K562 (cell line): Measurements from ENCODE around the gene RBFOX2. TPM values are rescaled to one million over a fixed set of nuclear protein-coding genes. Genes with fewer than 3 reads are reported as not detected.
"Not testable (repeated sequence)": the region's sequence is repeated elsewhere in the genome, so short reads cannot be mapped to it uniquely, and the experiment has no call there.

Source experiments
- ATAC-seq: fragments of 200-7000 bp; cut with Tn5 transposase; 3 replicates; pipeline ENCODE4 v1.9.1; 2020; ENCODE audit warnings: moderate library complexity
- BruUV-seq: library from RNA; stranded (reverse); fragments of 400-500 nt; replicated peaks from 2 replicates; lab custom pipeline; 2021; lab: Mats Ljungman, UMichigan
- CTCF ChIA-PET: fragments of 300-600 bp; formaldehyde crosslinking; extraction: SDS; loops from one replicate; lab custom pipeline; 2021; ENCODE audit warnings: low intra/inter-chr PET ratio; lab: Yijun Ruan, JAX
- POLR2A ChIA-PET: fragments of 300-600, 350-650 bp; sonication (Branson Sonifier 250); formaldehyde crosslinking; extraction: SDS; loops from one replicate; lab custom pipeline; 2021; ENCODE audit warnings: antibody characterized with exemption, inconsistent platforms; lab: Yijun Ruan, JAX
- DNase-seq, 4 experiments: peaks; one replicate each; pipeline versions ENCODE4 v3.0.0 to v3.0.0-alpha.2; 2011 to 2018; ENCODE audit warnings: low spot score in 3 of 4, mixed read lengths in 3 of 4; ENCODE audit errors: extremely low read depth in 1 of 4
- FAIRE-seq: peaks from 2 replicates; lab custom pipeline; 2011; peaks lifted over from hg19 to GRCh38; lab: Jason Lieb, UNC
- H2AFZ ChIP-seq: 2 replicates; pipeline ENCODE4 v1.6.0; 2011; ENCODE audit warnings: low read depth, low read length, control low read depth, inconsistent platforms
- H3K27ac ChIP-seq: fragments of 200-600 bp; 3 replicates; pipeline ENCODE4 v1.8.0; 2011; ENCODE audit warnings: low read depth, mild to moderate bottlenecking, control low read depth, inconsistent platforms, low read length, moderate library complexity, mixed read lengths; ENCODE audit errors: extremely low read depth
- H3K27me3 ChIP-seq, 2 experiments: fragments of 300-600 bp in 1 of 2; 2 replicates in 1 of 2; 3 replicates in 1 of 2; pipeline versions ENCODE4 v1.6.0 to v1.8.0; 2011; ENCODE audit warnings: inconsistent platforms in 2 of 2, low read length in 2 of 2, mild to moderate bottlenecking in 1 of 2, mixed read lengths in 1 of 2, moderate library complexity in 1 of 2; ENCODE audit not compliant: control insufficient read depth in 2 of 2, insufficient read depth in 2 of 2
- H3K36me3 ChIP-seq: fragments of 300-600 bp; 3 replicates; pipeline ENCODE4 v1.8.0; 2011; ENCODE audit warnings: mild to moderate bottlenecking, low read length, inconsistent platforms; ENCODE audit not compliant: control insufficient read depth, insufficient read depth
- H3K4me1 ChIP-seq, 2 experiments: fragments of 200-600 bp in 1 of 2; replicated peaks in 1 of 2; 2 replicates in 1 of 2; 3 replicates in 1 of 2; pipeline versions ENCODE4 v1.5.1 to v1.8.0; 2011; ENCODE audit warnings: inconsistent platforms in 2 of 2, low read length in 2 of 2, mild to moderate bottlenecking in 1 of 2, mixed read lengths in 1 of 2, moderate library complexity in 1 of 2; ENCODE audit not compliant: control insufficient read depth in 2 of 2, insufficient read depth in 2 of 2
- H3K4me2 ChIP-seq: 2 replicates; pipeline ENCODE4 v1.6.1; 2011; ENCODE audit warnings: low read length, control low read depth, inconsistent platforms, mixed read lengths; ENCODE audit not compliant: insufficient read depth
- H3K4me3 ChIP-seq: fragments of 200-600 bp; sonication (generic), shearing (Covaris generic); 2 replicates; pipeline ENCODE4 v1.5.1; 2016; ENCODE audit warnings: control low read depth, inconsistent platforms
- H3K79me2 ChIP-seq: fragments of 200-600 bp; 3 replicates; pipeline ENCODE4 v1.8.0; 2011; ENCODE audit warnings: low read length, inconsistent platforms; ENCODE audit not compliant: control insufficient read depth, insufficient read depth
- H3K9ac ChIP-seq, 2 experiments: 2 replicates each; pipeline versions ENCODE4 v1.6.0 to v1.6.1; 2011; ENCODE audit warnings: low read depth in 2 of 2, low read length in 2 of 2, control low read depth in 1 of 2, inconsistent platforms in 1 of 2, mild to moderate bottlenecking in 1 of 2, mixed read lengths in 1 of 2; ENCODE audit not compliant: insufficient read depth in 1 of 2
- H3K9me1 ChIP-seq: one replicate; pipeline ENCODE4 v1.6.0; 2011; ENCODE audit warnings: inconsistent platforms, mild to moderate bottlenecking, low read length, moderate library complexity; ENCODE audit not compliant: control insufficient read depth, insufficient read depth
- H3K9me3 ChIP-seq: replicated peaks from 2 replicates; pipeline ENCODE4 v1.5.1; 2011; ENCODE audit warnings: low read depth, low read length, inconsistent platforms; ENCODE audit not compliant: control insufficient read depth, insufficient read depth
- H4K20me1 ChIP-seq: replicated peaks from 2 replicates; pipeline ENCODE4 v1.6.1; 2011; ENCODE audit warnings: low read length, inconsistent platforms, mixed read lengths; ENCODE audit not compliant: control insufficient read depth, insufficient read depth
- MEIS2 ChIP-seq: fragments of 450-650 bp; IDR thresholded peaks from 2 replicates; pipeline ENCODE4 v1.6.1; 2014; ENCODE audit warnings: mild to moderate bottlenecking; ENCODE audit not compliant: partially characterized antibody
- ZNF384 ChIP-seq: IDR thresholded peaks from 2 replicates; pipeline ENCODE4 v1.6.1; 2012; ENCODE audit warnings: low read depth, low read length, improper control_type of control experiment
- WGBS: fragments of 100-300 bp; shearing (Covaris generic); methylation state at CpG from one replicate; pipeline ENCODE4 v1.1.6; 2016; ENCODE audit warnings: low coverage, mixed read lengths; ENCODE audit not compliant: insufficient coverage; ENCODE audit errors: missing lambda C conversion rate; 5-methylcytosine and 5-hydroxymethylcytosine counted together
- in situ Hi-C: fragments of 300-500 bp; cut with MboI; formaldehyde crosslinking; loops from 4 replicates; pipeline ENCODE4 v1.15.0; 2018; ENCODE audit warnings: inconsistent platforms, mixed read lengths
- intact Hi-C: fragments of 100-400 bp; cut with micrococcal nuclease; formaldehyde crosslinking; loops from 2 replicates; pipeline ENCODE4 v1.14.2; 2022
- polyA plus RNA-seq, 8 experiments: library from polyadenylated mRNA; depleted of rRNA in 4 of 8; stranded (reverse) in 5 of 8; unstranded in 3 of 8; fragments of >200 nt; fragmentation: Nextera tagmentation in 2 of 8; fragmentation: Illumina TruSeq in 1 of 8; extraction: Ambion mirVana in 2 of 8; extraction: Trizol in 1 of 8; gene quantifications; 2 replicates each; pipeline versions ENCODE4 v1.2.1 to v1.2.3, GENCODE V29; 2011 to 2014; ENCODE audit warnings: inconsistent platforms in 1 of 8, missing spikeins in 1 of 8
- total RNA-seq, 7 experiments: library from RNA; depleted of rRNA in 6 of 7; stranded (reverse); fragments of >200 nt in 6 of 7; fragmentation: Illumina TruSeq in 2 of 7; extraction: Trizol in 2 of 7; gene quantifications; 2 replicates each; pipeline versions ENCODE4 v1.2.1 to v1.2.3, GENCODE V29; 2011 to 2021; ENCODE audit warnings: low replicate concordance in 1 of 7

The RBFOX2 gene
- total and polyA plus RNA-seq, 9 of the 15 experiments (the other 6 are each of a cell fraction or from before 2014, with no cell fraction given), result 5.8 to 24.8 (median 14.2) TPM

DNA sequence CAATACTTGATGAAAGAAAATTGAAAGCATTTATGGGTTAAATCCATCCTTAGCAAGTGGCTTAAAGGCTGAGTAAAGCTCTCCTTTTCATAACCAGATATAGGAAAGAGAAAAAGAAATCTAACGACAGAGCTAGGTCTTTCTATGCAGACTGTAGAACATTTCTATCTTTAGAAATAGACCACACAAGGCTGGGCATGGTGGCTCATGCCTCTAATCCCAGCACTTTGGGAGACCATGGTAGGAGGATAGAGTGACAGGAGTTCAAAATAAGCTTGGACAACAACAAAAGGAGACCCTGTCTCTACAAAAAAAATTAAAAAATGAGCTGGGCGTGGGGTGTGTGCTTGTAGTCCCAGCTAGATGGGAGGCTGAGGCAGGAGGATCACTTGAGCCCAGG, 220.2 kb downstream of the RBFOX2 start:
- H3K9me1 ChIP-seq, result no peaks in the 10 kb centered on the region
- no TSS peak for BruUV-seq
- DNase-seq (no peak), FAIRE-seq (no peak), ATAC-seq (no peak)
- no peaks in the 10 kb centered on the region for H3K27me3 ChIP-seq
- no peaks in the 10 kb centered on the region; the same call in 2 of the 3 replicates for H3K79me2 ChIP-seq
- ChIA-PET CTCF (no interaction called here), POLR2A (interaction anchor here (0.5 to 0.6 kb wide), 2 partner anchors 103 to 275 kb away, joined by 3 to 4 read pairs; no protein-coding TSS in a partner anchor)
- H3K27ac ChIP-seq, result no peak overlapping the region
- H4K20me1 ChIP-seq, result no peaks in the 10 kb centered on the region
- no peaks in the 10 kb centered on the region for H3K9me3 ChIP-seq
- H3K4me1 ChIP-seq, result no peaks in the 10 kb centered on the region
- H3K9ac ChIP-seq, result no peak overlapping the region
- peaks cover 6% of the 10 kb centered on the region; the same call in 2 of the 3 replicates for H3K36me3 ChIP-seq
- no peak overlapping the region for H3K4me3 ChIP-seq
- H2AFZ ChIP-seq, result no peak overlapping the region
- no peak overlapping the region for H3K4me2 ChIP-seq
- TF ChIP-seq MEIS2 (no peak), ZNF384 (no peak)
- WGBS, result 46% methylated on average over 2 of the region's 2 CpGs
- in situ Hi-C loops (no loop called here), intact Hi-C loops (no loop called here)

DNA sequence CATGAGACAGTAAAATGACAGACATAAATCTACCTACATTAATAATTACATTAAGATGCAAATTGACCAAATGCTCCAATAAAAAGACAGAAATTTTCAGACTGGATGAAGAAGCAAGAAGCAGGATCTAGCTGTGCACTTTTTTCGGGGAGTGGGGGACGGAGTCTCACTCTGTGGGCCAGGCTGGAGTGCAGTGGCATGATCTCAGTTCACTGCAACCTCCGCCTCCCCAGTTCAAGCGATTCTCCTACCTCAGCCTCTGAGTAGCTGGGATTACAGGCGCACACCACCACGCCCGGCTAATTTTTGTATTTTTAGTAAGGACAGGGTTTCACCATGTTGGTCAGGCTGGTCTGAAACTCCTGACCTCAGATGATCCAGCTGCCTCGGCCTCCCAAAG, 222.0 kb downstream of the RBFOX2 start:
- FAIRE-seq, H3K9me1 ChIP-seq, DNase-seq, in situ Hi-C loops, H3K27ac ChIP-seq, H3K27me3 ChIP-seq, H4K20me1 ChIP-seq, H3K9me3 ChIP-seq, intact Hi-C loops, POLR2A ChIA-PET, H2AFZ ChIP-seq, CTCF ChIA-PET, H3K4me1 ChIP-seq, ATAC-seq, H3K36me3 ChIP-seq, H3K4me3 ChIP-seq, H3K79me2 ChIP-seq, H3K9ac ChIP-seq, BruUV-seq, H3K4me2 ChIP-seq: not testable (repeated sequence)
- 72% methylated on average over 2 of the region's 8 CpGs for WGBS
